Activated gamma-delta T cell (primary cell): ENCODE data around the gene HOTAIR.

Experiments used
- DNase-seq: peaks from one replicate; lab custom pipeline; 2025; lab: John Stamatoyannopoulos, UW

HOTAIR gene

DNA sequence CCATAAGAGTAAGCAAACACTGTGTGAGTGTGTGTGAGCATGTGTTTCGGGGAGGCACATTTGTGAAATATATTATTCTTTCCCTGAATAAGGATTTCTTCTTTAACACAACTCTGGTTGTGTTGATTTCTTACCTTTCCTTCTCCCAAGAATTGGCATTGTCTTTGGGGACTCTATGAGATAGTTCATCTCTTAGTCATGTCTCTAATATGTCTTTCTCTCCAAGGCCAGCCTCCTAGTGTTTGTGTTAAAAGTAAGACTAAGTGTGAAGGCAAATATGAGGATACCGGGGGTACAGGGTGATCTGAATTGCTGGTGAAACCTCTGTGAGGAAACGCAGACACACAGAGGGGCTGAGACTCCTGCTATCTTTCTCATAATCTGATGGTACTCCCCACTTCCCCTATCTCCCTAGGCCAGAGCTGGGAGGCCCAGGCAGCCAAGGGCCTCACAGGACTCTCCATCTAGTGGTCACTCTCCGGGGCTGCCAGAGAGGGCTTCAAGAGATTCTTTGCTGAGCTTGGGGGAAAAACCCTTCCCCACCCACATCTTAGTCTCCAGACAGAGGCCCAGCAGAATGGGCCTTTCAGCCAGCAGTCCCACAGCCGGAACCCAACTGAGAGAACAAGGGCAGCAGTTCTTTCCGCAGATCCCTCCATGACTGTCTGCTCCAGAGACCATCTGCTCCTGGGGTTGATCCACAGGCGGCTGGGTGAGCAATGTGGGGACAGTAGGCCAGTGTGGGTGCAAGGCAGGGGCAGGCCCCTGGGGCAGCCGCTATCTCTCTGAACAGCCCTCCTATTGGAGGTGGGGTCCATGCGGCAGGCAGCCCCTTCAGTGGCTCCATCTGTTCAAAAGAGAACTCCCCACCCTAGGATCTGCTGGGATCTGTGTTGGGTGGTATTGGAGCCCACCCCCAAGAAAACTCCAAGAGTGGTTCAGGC is 25.8 kb downstream of the HOTAIR start:
- DNase-seq, result no peak

DNA sequence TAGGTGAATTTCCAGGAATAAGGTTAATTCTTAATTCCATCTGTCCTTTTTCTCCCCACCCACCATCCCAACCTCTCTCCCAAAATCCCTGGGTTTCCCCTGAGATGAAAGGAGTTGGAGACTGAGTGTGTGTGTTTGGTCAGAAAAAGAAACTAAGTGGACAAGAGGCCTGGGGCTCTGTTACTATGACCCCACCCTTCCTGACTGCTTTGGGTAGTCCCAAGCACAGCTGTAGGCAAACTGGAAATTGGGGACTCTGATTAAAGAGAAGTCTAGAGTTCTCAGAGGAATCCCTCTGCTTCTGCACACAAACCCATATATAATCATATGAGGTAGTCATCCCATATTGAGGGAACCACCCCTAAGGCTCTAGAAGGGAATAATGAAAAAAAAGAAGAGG is 27.0 kb downstream of the HOTAIR start:
- no peak for DNase-seq

DNA sequence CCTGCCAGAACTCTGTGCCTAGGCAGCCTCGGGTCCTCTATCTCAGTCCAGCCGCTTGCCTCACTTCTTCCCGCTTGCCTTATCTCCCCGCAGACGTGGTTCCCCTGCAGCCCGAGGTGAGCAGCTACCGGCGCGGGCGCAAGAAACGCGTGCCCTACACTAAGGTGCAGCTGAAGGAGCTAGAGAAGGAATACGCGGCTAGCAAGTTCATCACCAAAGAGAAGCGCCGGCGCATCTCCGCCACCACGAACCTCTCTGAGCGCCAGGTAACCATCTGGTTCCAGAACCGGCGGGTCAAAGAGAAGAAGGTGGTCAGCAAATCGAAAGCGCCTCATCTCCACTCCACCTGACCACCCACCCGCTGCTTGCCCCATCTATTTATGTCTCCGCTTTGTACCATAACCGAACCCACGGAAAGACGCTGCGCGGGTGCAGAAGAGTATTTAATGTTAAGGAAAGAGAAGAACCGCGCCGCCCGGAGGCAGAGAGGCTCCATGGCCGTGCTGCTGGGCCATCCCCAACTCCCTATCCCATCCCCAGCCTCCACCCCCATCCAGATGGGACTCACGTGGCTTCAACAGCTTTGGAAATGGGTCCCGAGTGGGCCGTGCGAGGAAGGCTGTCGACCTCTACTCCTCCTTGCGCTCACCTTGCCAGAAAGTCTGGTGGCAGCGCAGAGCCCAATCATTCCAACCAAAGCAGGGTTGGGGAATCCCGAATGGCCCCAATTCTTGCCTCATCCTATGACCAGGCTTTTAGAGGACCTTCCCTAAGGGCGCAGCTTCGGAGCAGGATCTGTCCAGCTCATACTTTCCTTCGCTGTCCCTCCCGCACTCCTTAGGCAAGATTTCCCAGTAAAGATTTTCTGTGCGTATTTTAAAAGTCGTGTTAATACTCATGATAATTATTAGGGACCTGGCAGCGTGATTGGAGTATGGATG is 29.6 kb downstream of the HOTAIR start:
- no peak for DNase-seq

- no peak for DNase-seq
These were observed 30.5 kb downstream of the HOTAIR start for GRCh38 chr12:53944209-53944608.

DNA sequence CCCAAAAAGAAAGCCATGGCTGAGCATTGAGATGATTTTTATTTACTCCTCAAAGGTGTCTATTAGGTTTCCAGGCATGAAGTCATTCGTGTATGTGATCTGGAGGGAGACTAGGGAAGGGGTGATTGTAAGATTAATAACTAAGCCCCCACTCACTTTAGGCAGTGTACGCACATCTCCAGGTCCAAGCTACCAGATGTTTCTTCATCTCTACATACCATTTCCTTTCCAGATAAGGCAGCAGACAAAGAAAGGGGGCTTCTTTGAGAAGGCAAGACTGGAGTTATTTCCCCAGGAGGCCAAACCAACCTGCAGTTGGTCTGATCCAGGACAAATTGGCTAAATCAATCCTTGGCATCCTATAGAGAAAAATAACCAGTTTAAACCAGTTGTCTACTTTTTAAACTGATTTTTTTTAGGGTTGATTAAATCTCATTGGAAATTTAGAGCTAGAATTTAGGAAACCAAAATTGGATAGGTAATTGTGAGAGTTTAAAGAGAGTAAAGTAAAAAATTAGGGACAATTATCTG is 32.2 kb downstream of the HOTAIR start:
- DNase-seq, result no peak

- no peak for DNase-seq
These were observed 33.0 kb downstream of the HOTAIR start for GRCh38 chr12:53941750-53942149.

DNA sequence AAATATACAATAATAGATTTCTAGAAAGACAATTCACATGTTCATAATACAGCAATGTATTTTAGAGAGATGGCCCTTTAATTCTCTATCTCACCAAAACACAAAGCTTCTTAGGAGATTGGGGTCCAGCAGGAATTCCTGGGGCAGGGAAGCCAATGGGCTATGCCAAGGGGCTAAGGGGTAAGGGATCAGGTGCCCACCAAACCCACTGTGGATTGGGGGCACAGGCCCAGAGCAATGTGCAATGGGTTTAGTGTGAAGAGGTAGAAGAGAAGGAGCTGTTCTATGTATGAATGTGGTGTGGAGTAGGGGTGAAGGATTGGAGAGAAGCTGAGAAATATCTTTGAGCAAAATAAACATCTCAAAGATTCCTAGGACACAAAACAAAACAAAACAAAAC is 33.6 kb downstream of the HOTAIR start:
- no peak for DNase-seq

DNA sequence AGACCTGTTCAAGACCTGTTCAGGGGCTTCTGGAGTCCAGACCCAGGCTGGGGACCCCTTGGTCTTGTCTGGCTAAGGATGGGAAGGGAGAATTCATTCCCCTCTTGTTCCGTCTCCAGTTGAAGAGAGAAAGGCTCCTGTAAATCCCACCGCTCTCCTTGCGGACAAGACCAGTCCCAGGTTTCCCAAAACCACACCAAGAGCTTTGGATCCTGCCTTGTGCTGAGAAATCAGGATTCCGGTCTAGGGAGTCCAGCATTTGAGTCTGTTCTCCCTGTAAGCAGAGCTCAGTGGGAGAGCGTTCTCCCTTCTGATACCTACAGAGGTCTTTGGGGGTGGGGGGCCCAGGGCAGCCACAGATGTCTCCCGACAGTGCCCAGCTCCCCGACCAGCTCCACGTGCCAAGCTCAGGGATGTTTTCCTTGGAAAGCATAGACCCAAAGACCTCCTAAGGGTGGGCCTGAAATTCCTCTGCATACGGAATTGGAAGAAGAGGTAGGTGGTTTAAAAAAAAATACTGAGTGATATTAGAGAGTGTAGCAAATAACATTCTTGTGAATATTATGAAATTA is 34.2 kb downstream of the HOTAIR start:
- no peak for DNase-seq

- DNase-seq, result no peak
These were observed 35.3 kb downstream of the HOTAIR start for GRCh38 chr12:53939141-53940108.

- no peak for DNase-seq
These were observed 36.2 kb downstream of the HOTAIR start, which contains the start of gene HOXC13 for GRCh38 chr12:53938326-53939140. Gene HOXC13, plus strand, starts transcription at chr12:53938831. Its CDS starts 76 bp downstream, at chr12:53938907.

- DNase-seq, result no peak
These were observed 37.0 kb downstream of the HOTAIR start for GRCh38 chr12:53937596-53938325.

- DNase-seq, result no peak
These were observed 37.7 kb downstream of the HOTAIR start for GRCh38 chr12:53937099-53937498.

- DNase-seq, result no peak
These were observed 39.1 kb downstream of the HOTAIR start for GRCh38 chr12:53935383-53936341.

DNA sequence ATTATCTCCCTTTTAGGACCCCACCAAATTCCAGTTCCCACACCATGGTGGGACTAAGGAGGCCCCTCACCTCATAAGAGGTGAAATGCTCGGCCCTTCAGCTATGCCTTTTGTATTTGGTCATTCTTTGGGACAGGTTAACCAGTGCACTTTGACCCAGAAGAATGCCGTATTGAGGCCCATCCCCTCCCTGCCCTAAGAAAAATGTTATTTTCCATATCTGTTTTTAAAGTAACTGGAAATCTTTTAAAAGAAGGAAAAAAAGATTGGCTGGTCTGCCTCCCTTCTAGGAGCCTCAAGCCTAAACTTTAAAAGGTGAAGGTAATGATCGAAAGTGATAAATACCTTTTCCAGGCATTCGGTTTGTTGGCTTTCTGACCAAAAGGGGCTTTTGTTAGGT is 41.8 kb downstream of the HOTAIR start:
- no peak for DNase-seq

DNA sequence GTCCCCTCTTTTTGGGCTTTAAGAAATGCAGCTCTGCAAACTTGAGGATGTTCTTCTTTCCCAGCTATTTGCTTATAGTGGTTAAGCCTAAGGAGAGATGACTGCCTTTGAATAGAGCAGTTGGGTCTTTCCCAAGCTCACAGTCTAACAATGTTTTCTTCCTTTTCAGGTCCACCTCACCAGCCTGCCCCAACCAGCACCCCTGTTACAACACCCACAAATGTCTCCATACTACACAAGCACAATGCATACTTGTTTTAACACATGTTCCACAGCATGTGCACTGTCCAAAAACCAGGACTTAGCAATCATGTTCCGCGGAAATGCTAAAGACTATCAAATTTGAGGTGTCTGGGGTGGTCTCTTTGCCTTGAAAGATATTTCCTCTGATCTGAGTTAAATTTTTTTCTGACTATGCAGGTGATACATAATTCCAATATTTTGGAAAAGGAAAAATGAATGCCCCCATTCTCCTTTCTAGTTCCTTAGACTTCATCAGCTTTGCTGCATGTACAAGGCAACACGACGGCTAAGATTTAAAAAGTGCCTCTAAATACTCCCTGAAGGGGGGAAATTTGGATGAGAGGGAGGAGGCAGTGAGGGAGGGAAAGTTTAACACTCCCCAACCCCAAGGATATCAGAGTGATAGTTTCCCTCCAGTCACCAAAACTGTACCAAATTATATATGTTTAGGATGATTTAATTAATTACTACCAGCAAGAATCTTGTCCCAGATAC is 42.7 kb downstream of the HOTAIR start:
- DNase-seq, result no peak

- DNase-seq, result no peak
These were observed 44.0 kb downstream of the HOTAIR start for GRCh38 chr12:53930591-53931255.

GRCh38 chr12:53929527-53929926 is 45.2 kb downstream of the HOTAIR start:
- no peak for DNase-seq
